Measurements from ENCODE around the gene SEPSECS.

Gene SEPSECS

GRCh38 chr4:25155947-25156346, 4.3 kb downstream of the SEPSECS start:
- WGBS, 2 experiments (ENCODE audit: insufficient coverage in 2 of 2) = 100% methylated on average over 1 of the region's 5 CpGs; no CpG with 5 or more reads in 1 of the 2 experiments
- H3K4me3 ChIP-seq (ENCODE audit: extremely low read depth, insufficient read depth, low read length, poor library complexity, severe bottlenecking) = no peak overlapping the region

GRCh38 chr4:25154594-25155265, 5.5 kb downstream of the SEPSECS start:
- no CpG with 5 or more reads among the region's 4 CpGs for WGBS, 2 experiments (ENCODE audit: insufficient coverage in 2 of 2)
- Histone ChIP-seq H3K9me3 (ENCODE audit: control insufficient read depth, low read length) (no peaks in the 10 kb centered on the region), H3K36me3 (ENCODE audit: control insufficient read depth, insufficient read depth, low read length) (peaks cover 7% of the 10 kb centered on the region), H3K4me1 (ENCODE audit: control insufficient read depth, insufficient read depth, low read length, poor library complexity, severe bottlenecking) (no peaks in the 10 kb centered on the region), H3K4me3 (ENCODE audit: extremely low read depth, insufficient read depth, low read length, poor library complexity, severe bottlenecking) (no peak overlapping the region), H3K27ac (ENCODE audit: low read depth, low read length, severe bottlenecking) (no peak overlapping the region)

More at GRCh38 chr4:25155947-25156346, 4.3 kb downstream of the SEPSECS start:
- Histone ChIP-seq H3K4me1 (ENCODE audit: control insufficient read depth, insufficient read depth, low read length, poor library complexity, severe bottlenecking) (no peaks in the 10 kb centered on the region), H3K9me3 (ENCODE audit: control insufficient read depth, low read length) (no peaks in the 10 kb centered on the region), H3K27ac (ENCODE audit: low read depth, low read length, severe bottlenecking) (no peak overlapping the region), H3K36me3 (ENCODE audit: control insufficient read depth, insufficient read depth, low read length) (peaks cover 7% of the 10 kb centered on the region)

GRCh38 chr4:25146076-25146475, 14.2 kb downstream of the SEPSECS start:
- Histone ChIP-seq H3K9me3 (ENCODE audit: control insufficient read depth, low read length) (no peaks in the 10 kb centered on the region), H3K27ac (ENCODE audit: low read depth, low read length, severe bottlenecking) (no peak overlapping the region), H3K4me3 (ENCODE audit: extremely low read depth, insufficient read depth, low read length, poor library complexity, severe bottlenecking) (no peak overlapping the region), H3K36me3 (ENCODE audit: control insufficient read depth, insufficient read depth, low read length) (peaks cover 11% of the 10 kb centered on the region), H3K4me1 (ENCODE audit: control insufficient read depth, insufficient read depth, low read length, poor library complexity, severe bottlenecking) (no peaks in the 10 kb centered on the region)
- WGBS, 2 experiments (ENCODE audit: insufficient coverage in 2 of 2) = 100% methylated on average over 1 of the region's 1 CpG; no CpG with 5 or more reads in 1 of the 2 experiments

GRCh38 chr4:25144870-25145481, 15.3 kb downstream of the SEPSECS start:
- Histone ChIP-seq H3K4me1 (ENCODE audit: control insufficient read depth, insufficient read depth, low read length, poor library complexity, severe bottlenecking) (no peaks in the 10 kb centered on the region), H3K36me3 (ENCODE audit: control insufficient read depth, insufficient read depth, low read length) (peaks cover 9% of the 10 kb centered on the region), H3K9me3 (ENCODE audit: control insufficient read depth, low read length) (no peaks in the 10 kb centered on the region), H3K4me3 (ENCODE audit: extremely low read depth, insufficient read depth, low read length, poor library complexity, severe bottlenecking) (no peak overlapping the region), H3K27ac (ENCODE audit: low read depth, low read length, severe bottlenecking) (no peak overlapping the region)
- no CpG with 5 or more reads among the region's 1 CpG for WGBS, 2 experiments (ENCODE audit: insufficient coverage in 2 of 2)

- H3K4me1 ChIP-seq (ENCODE audit: control insufficient read depth, insufficient read depth, low read length, poor library complexity, severe bottlenecking) = no peaks in the 10 kb centered on the region
- peaks cover 7% of the 10 kb centered on the region for H3K36me3 ChIP-seq (ENCODE audit: control insufficient read depth, insufficient read depth, low read length)
- H3K27ac ChIP-seq (ENCODE audit: low read depth, low read length, severe bottlenecking) = no peak overlapping the region
- H3K4me3 ChIP-seq (ENCODE audit: extremely low read depth, insufficient read depth, low read length, poor library complexity, severe bottlenecking) = no peak overlapping the region
- no peaks in the 10 kb centered on the region for H3K9me3 ChIP-seq (ENCODE audit: control insufficient read depth, low read length)
- 100% methylated on average over 1 of the region's 4 CpGs; no CpG with 5 or more reads in 1 of the 2 experiments for WGBS, 2 experiments (ENCODE audit: insufficient coverage in 2 of 2)
Observed at GRCh38 chr4:25142468-25142867, 17.8 kb downstream of the SEPSECS start.

DNA sequence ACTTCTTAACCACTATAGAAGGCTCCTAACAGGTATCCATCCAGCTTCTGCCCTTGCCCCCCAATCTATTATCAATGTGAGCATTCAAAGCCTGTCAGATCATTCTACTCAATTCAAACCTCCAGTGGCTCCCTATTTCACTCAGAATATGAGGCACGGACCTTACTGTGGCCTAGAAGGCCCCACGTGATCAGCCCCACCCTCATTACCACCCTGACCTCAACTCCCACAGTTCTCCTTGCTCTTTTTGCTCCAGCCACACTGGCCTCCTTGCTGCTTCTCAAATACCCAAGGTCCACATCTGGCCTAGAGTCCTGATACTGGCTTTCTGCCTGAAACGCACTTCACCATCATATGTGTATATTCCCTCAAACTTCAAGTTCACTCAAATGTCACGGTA, 18.7 kb downstream of the SEPSECS start:
- H3K36me3 ChIP-seq (ENCODE audit: control insufficient read depth, insufficient read depth, low read length) = peaks cover 7% of the 10 kb centered on the region
- H3K4me3 ChIP-seq (ENCODE audit: extremely low read depth, insufficient read depth, low read length, poor library complexity, severe bottlenecking) = no peak overlapping the region
- no peaks in the 10 kb centered on the region for H3K4me1 ChIP-seq (ENCODE audit: control insufficient read depth, insufficient read depth, low read length, poor library complexity, severe bottlenecking)
- H3K9me3 ChIP-seq (ENCODE audit: control insufficient read depth, low read length) = no peaks in the 10 kb centered on the region
- 72 to 88% methylated on average over 3 to 4 of the region's 4 CpGs for WGBS, 2 experiments (ENCODE audit: insufficient coverage in 2 of 2)
- H3K27ac ChIP-seq (ENCODE audit: low read depth, low read length, severe bottlenecking) = no peak overlapping the region

DNA sequence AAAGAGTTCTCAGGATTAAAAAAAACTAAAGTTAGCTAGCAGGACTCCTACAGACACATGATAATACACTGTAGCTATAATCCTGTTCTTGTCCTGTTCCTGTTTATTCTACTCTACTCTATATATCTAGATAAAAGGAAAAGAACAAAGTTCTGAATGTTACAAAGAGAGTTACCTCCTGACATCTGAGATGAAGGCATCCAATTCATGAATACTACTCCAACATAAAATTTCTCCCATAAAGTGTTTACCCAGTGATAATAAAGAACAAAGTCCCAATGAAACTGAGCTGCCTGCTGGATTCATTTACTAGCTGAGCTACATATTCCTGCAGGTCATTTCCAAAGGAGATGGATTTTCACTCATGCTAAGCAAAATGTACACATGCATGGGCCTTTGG, 27.1 kb downstream of the SEPSECS start:
- Histone ChIP-seq H3K36me3 (ENCODE audit: control insufficient read depth, insufficient read depth, low read length) (peaks cover 2% of the 10 kb centered on the region), H3K4me1 (ENCODE audit: control insufficient read depth, insufficient read depth, low read length, poor library complexity, severe bottlenecking) (peaks cover 17% of the 10 kb centered on the region), H3K9me3 (ENCODE audit: control insufficient read depth, low read length) (no peaks in the 10 kb centered on the region), H3K4me3 (ENCODE audit: extremely low read depth, insufficient read depth, low read length, poor library complexity, severe bottlenecking) (no peak overlapping the region), H3K27ac (ENCODE audit: low read depth, low read length, severe bottlenecking) (no peak overlapping the region)

GRCh38 chr4:25131926-25132325, 28.3 kb downstream of the SEPSECS start:
- no peaks in the 10 kb centered on the region for H3K9me3 ChIP-seq (ENCODE audit: control insufficient read depth, low read length)
- H3K4me3 ChIP-seq (ENCODE audit: extremely low read depth, insufficient read depth, low read length, poor library complexity, severe bottlenecking) = no peak overlapping the region
- peak overlapping the region; percentile 51 for H3K27ac ChIP-seq (ENCODE audit: low read depth, low read length, severe bottlenecking)
- no peaks in the 10 kb centered on the region for H3K36me3 ChIP-seq (ENCODE audit: control insufficient read depth, insufficient read depth, low read length)
- peaks cover 17% of the 10 kb centered on the region for H3K4me1 ChIP-seq (ENCODE audit: control insufficient read depth, insufficient read depth, low read length, poor library complexity, severe bottlenecking)

DNA sequence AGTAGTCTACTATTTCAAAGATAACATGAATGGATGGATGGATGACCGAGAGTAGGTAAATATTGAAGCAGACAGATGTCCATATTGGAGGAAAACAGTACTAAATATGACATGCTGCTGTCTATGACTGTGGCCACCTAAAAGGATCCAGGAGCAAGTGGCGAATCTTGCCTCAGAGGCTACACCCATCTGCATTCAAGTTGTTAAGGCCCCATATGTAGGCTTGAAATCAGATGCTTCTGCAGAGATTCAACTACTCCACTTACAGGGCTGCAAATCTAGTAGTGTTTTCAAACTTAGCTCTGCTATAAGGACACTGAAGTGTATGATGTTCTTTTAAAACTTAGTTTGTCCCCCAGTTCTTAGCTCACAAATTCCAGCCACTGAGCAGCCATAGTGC, 28.9 kb downstream of the SEPSECS start:
- Histone ChIP-seq H3K4me1 (ENCODE audit: control insufficient read depth, insufficient read depth, low read length, poor library complexity, severe bottlenecking) (peaks cover 17% of the 10 kb centered on the region), H3K4me3 (ENCODE audit: extremely low read depth, insufficient read depth, low read length, poor library complexity, severe bottlenecking) (no peak overlapping the region), H3K36me3 (ENCODE audit: control insufficient read depth, insufficient read depth, low read length) (no peaks in the 10 kb centered on the region), H3K9me3 (ENCODE audit: control insufficient read depth, low read length) (no peaks in the 10 kb centered on the region), H3K27ac (ENCODE audit: low read depth, low read length, severe bottlenecking) (no peak overlapping the region)
- WGBS, 2 experiments (ENCODE audit: insufficient coverage in 2 of 2) = 51% methylated on average over 2 of the region's 2 CpGs; no CpG with 5 or more reads in 1 of the 2 experiments

DNA sequence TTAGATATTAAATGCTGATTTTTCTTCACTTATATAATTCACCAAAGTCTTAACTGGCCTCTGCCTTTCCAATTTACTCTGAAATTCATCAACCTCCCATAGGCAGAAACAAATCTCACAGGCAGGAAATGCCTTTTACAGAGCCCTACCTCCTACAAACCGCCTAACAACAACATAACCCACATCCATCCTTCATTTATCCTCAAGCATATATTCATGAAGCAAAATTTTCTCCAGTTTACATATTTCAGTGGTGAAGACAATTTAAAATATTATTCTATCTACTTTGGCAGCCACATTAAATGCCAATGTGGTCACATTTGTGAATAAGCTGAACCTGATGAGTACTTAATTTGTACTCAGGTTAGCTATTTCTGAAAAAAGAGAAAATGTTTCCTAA, 30.3 kb downstream of the SEPSECS start:
- 80% methylated on average over 1 of the region's 1 CpG; no CpG with 5 or more reads in 1 of the 2 experiments for WGBS, 2 experiments (ENCODE audit: insufficient coverage in 2 of 2)
- no peak overlapping the region for H3K27ac ChIP-seq (ENCODE audit: low read depth, low read length, severe bottlenecking)
- H3K4me3 ChIP-seq (ENCODE audit: extremely low read depth, insufficient read depth, low read length, poor library complexity, severe bottlenecking) = no peak overlapping the region
- no peaks in the 10 kb centered on the region for H3K36me3 ChIP-seq (ENCODE audit: control insufficient read depth, insufficient read depth, low read length)
- peaks cover 17% of the 10 kb centered on the region for H3K4me1 ChIP-seq (ENCODE audit: control insufficient read depth, insufficient read depth, low read length, poor library complexity, severe bottlenecking)
- no peaks in the 10 kb centered on the region for H3K9me3 ChIP-seq (ENCODE audit: control insufficient read depth, low read length)

DNA sequence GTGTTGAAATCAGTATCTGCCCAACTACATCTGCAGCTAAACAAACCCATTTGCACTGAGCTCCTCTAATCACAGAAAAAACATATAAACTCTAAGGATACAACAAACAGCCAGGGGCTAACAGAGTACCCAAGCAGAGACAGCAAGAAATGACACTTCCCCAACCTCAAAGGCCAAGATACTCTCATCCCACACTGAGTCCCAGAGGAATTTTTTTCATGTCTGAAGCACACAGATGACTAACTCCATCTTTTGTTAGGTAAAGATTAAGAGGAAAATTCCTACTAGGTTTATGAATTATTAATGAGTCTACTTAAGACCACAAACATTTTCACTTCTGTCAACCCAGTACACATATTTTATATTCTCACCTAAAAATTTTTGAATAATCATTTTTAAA, 31.6 kb downstream of the SEPSECS start:
- H3K4me1 ChIP-seq (ENCODE audit: control insufficient read depth, insufficient read depth, low read length, poor library complexity, severe bottlenecking) = peaks cover 17% of the 10 kb centered on the region

More for the DNA sequence above, 31.6 kb downstream of the SEPSECS start:
- Histone ChIP-seq H3K9me3 (ENCODE audit: control insufficient read depth, low read length) (no peaks in the 10 kb centered on the region), H3K36me3 (ENCODE audit: control insufficient read depth, insufficient read depth, low read length) (peaks cover 4% of the 10 kb centered on the region), H3K4me3 (ENCODE audit: extremely low read depth, insufficient read depth, low read length, poor library complexity, severe bottlenecking) (no peak overlapping the region), H3K27ac (ENCODE audit: low read depth, low read length, severe bottlenecking) (no peak overlapping the region)

Measured in mesodermal cell (in vitro differentiated cells).